ENCODE measurements around the gene PFKFB4. TPM values are rescaled to one million over a fixed set of nuclear protein-coding genes. Genes with fewer than 3 reads are reported as not detected.
A peak's percentile ranks its signal among the peaks of the same experiment; 100 is the strongest.

PFKFB4 gene
- total and polyA plus RNA-seq, 9 of the 15 experiments (the other 6 are each of a cell fraction or from before 2014, with no cell fraction given), result 0.92 to 56.3 (median 13.5) TPM

DNA sequence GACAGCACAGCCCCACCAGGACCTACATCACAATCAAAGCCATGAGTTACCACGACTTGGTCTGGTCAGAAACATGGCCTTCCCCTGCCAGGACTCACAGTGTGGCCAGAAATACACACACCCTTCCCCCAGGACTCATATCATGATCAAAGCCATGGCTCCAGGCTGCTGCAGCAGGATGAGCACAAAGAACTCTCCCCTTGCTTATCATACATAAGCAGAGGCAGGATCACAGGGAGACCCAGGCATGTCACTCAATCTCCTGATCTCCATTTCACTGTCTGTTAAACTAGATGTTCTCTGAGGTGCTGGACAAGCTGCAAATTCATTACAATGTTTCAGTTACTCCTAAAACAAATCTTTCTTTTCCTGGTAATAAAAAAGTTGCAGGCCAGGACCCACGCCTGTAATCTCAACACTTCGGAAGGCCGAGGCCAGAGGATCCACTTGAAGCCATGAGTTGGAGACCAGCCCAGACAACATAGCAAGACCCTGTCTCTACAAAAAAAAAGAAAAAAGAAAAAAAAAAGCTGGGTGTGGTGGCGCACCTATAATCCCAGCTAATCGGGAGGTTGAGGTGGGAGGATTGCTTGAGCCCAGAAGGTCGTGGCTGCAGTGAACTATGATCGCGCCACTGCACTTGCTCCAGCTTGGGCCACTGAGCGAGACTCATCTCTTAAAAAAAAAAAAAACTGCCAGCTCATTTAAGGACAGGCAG is 1.2 kb downstream of the PFKFB4 start (continued):
- TF ChIP-seq SRSF1 (IDR thresholded peaks at IDR 0.05; ENCODE audit: low read depth, low read length) (no peak), KLF10 (CRISPR knock-in tag; IDR thresholded peaks at IDR 0.05) (no peak), ELF2 (CRISPR knock-in tag; IDR thresholded peaks at IDR 0.05) (no peak), NUFIP1 (IDR thresholded peaks at IDR 0.05; ENCODE audit: partially characterized antibody) (no peak), PML (IDR thresholded peaks at IDR 0.05; ENCODE audit: low read length) (peak; percentile 79), JUND (IDR thresholded peaks at IDR 0.05; ENCODE audit: borderline replicate concordance, low read depth, low read length) (peak; percentile 50; the same call in 1 of the 2 replicates), JUND (tag; IDR thresholded peaks at IDR 0.05; ENCODE audit: borderline replicate concordance, low read depth, low read length) (peak; percentile 53; the same call in 1 of the 3 replicates), SAFB2 (IDR thresholded peaks at IDR 0.05; ENCODE audit: borderline replicate concordance, low read depth, low read length, severe bottlenecking) (no peak), ZC3H4 (CRISPR knock-in tag; IDR thresholded peaks at IDR 0.05; ENCODE audit: borderline replicate concordance) (no peak), XRCC4 (IDR thresholded peaks at IDR 0.05; ENCODE audit: extremely low read depth, insufficient read depth, insufficient read length) (no peak), PTTG1 (tag; IDR thresholded peaks at IDR 0.05; ENCODE audit: low read depth) (no peak), RFX5 (IDR thresholded peaks at IDR 0.05; ENCODE audit: low read depth, low read length) (no peak), RUNX1 (IDR thresholded peaks at IDR 0.05; ENCODE audit: low read depth) (no peak)
- TF ChIP-seq, protein P1, sequence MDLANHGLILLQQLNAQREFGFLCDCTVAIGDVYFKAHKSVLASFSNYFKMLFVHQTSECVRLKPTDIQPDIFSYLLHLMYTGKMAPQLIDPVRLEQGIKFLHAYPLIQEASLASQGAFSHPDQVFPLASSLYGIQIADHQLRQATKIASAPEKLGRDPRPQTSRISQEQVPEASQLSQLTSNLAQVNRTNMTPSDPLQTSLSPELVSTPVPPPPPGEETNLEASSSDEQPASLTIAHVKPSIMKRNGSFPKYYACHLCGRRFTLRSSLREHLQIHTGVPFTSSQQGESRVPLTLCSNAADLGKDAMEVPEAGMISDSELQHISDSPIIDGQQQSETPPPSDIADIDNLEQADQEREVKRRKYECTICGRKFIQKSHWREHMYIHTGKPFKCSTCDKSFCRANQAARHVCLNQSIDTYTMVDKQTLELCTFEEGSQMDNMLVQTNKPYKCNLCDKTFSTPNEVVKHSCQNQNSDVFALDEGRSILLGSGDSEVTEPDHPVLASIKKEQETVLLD (IDR thresholded peaks at IDR 0.05), result no peak
- TF ChIP-seq, protein P2, sequence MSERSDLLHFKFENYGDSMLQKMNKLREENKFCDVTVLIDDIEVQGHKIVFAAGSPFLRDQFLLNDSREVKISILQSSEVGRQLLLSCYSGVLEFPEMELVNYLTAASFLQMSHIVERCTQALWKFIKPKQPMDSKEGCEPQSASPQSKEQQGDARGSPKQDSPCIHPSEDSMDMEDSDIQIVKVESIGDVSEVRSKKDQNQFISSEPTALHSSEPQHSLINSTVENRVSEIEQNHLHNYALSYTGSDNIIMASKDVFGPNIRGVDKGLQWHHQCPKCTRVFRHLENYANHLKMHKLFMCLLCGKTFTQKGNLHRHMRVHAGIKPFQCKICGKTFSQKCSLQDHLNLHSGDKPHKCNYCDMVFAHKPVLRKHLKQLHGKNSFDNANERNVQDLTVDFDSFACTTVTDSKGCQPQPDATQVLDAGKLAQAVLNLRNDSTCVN (CRISPR knock-in tag; IDR thresholded peaks at IDR 0.05), result no peak
- TF ChIP-seq, protein P3, sequence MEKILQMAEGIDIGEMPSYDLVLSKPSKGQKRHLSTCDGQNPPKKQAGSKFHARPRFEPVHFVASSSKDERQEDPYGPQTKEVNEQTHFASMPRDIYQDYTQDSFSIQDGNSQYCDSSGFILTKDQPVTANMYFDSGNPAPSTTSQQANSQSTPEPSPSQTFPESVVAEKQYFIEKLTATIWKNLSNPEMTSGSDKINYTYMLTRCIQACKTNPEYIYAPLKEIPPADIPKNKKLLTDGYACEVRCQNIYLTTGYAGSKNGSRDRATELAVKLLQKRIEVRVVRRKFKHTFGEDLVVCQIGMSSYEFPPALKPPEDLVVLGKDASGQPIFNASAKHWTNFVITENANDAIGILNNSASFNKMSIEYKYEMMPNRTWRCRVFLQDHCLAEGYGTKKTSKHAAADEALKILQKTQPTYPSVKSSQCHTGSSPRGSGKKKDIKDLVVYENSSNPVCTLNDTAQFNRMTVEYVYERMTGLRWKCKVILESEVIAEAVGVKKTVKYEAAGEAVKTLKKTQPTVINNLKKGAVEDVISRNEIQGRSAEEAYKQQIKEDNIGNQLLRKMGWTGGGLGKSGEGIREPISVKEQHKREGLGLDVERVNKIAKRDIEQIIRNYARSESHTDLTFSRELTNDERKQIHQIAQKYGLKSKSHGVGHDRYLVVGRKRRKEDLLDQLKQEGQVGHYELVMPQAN (IDR thresholded peaks at IDR 0.05; ENCODE audit: borderline replicate concordance), result no peak
- TF ChIP-seq, protein P4, sequence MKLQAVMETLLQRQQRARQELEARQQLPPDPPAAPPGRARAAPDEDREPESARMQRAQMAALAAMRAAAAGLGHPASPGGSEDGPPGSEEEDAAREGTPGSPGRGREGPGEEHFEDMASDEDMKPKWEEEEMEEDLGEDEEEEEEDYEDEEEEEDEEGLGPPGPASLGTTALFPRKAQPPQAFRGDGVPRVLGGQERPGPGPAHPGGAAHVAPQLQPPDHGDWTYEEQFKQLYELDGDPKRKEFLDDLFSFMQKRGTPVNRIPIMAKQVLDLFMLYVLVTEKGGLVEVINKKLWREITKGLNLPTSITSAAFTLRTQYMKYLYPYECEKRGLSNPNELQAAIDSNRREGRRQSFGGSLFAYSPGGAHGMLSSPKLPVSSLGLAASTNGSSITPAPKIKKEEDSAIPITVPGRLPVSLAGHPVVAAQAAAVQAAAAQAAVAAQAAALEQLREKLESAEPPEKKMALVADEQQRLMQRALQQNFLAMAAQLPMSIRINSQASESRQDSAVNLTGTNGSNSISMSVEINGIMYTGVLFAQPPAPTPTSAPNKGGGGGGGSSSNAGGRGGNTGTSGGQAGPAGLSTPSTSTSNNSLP (IDR thresholded peaks at IDR 0.05; ENCODE audit: borderline replicate concordance, low read depth, low read length), result 0 out of 2 replicates have a peak, but pooled peaks have one; percentile 32
- TF ChIP-seq, protein P5, sequence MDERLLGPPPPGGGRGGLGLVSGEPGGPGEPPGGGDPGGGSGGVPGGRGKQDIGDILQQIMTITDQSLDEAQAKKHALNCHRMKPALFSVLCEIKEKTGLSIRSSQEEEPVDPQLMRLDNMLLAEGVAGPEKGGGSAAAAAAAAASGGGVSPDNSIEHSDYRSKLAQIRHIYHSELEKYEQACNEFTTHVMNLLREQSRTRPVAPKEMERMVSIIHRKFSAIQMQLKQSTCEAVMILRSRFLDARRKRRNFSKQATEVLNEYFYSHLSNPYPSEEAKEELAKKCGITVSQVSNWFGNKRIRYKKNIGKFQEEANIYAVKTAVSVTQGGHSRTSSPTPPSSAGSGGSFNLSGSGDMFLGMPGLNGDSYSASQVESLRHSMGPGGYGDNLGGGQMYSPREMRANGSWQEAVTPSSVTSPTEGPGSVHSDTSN (CRISPR knock-in tag; IDR thresholded peaks at IDR 0.05; ENCODE audit: low read depth), result peak; percentile 84
- TF ChIP-seq, protein P5 (tag; conservative IDR thresholded peaks at IDR 0.05; ENCODE audit: low read depth), result peak; percentile 84

Data from K562 (cell line).